AG04450 (cell line): Measurements from ENCODE around the gene SLC12A8. TPM values are rescaled to one million over a fixed set of nuclear protein-coding genes. Genes with fewer than 3 reads are reported as not detected.

Source experiments
- CTCF ChIA-PET: fragments of 300-600, 350-600 bp; formaldehyde crosslinking; extraction: SDS; loops from one replicate; lab custom pipeline; 2022; ENCODE audit warnings: antibody characterized with exemption, inconsistent platforms; lab: Charles Lee
- POLR2A ChIA-PET: fragments of 350-600 bp; formaldehyde crosslinking; extraction: SDS; loops from one replicate; lab custom pipeline; 2021; ENCODE audit warnings: antibody characterized with exemption, inconsistent platforms; lab: Yijun Ruan, JAX
- DNase-seq: peaks from one replicate; pipeline ENCODE4 v3.0.0-alpha.2; 2011; ENCODE audit warnings: low read depth, low spot score
- H3K27ac ChIP-seq: one replicate; pipeline ENCODE4 v1.5.1; 2012; ENCODE audit warnings: low read depth, low read length, control low read depth
- H3K27me3 ChIP-seq: one replicate; pipeline ENCODE4 v1.6.0; 2012; ENCODE audit warnings: low read length; ENCODE audit not compliant: control insufficient read depth, insufficient read depth
- H3K4me3 ChIP-seq: 2 replicates; pipeline ENCODE4 v1.5.1; 2011; ENCODE audit warnings: mild to moderate bottlenecking, low read depth, low read length, control low read depth
- H3K9me3 ChIP-seq: 2 replicates; pipeline ENCODE4 v1.5.1; 2012; ENCODE audit warnings: low read length; ENCODE audit not compliant: control insufficient read depth, insufficient read depth
- polyA plus RNA-seq: library from polyadenylated mRNA; depleted of rRNA; stranded (reverse); fragments of >200 nt; gene quantifications from 2 replicates; pipeline ENCODE4 v1.2.3, GENCODE V29; 2011
- TF ChIP-seq, protein P1 (sequence below): IDR thresholded peaks from 2 replicates; pipeline ENCODE4 v1.5.1; 2011; ENCODE audit warnings: low read depth, low read length, control low read depth, inconsistent platforms

The SLC12A8 gene
- polyA plus RNA-seq, 1 experiment: 15.3 TPM

DNA sequence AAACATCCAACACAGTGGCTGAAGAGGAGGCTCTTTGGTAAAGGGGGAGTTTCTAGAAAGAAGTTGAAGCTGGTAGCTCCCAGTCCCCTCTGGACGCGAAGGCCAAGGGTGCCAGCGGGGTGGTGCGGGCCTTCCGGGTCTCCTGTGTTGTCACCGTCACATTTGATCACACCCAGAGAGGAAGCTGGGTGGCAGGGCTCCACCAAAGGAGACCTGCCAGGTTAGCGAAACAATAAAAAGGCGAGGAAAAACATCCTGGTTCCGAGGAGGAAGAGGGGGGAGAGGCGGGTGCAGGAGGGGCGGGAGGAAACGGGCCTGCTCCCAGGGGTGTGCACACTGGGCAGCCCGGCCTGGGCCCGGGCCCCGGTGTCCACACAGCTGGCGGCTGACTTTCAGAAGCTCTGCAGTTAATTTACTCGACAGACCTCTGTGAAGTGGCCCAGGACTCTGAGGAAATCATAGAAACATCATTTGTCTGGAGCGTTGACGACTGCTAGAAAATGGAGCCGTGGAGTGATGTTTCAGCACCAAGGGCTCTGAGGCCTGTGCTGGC, 168.9 kb downstream of the SLC12A8 start:
- POLR2A ChIA-PET: interaction anchor here (1.0 kb wide), 1 partner anchor 9 kb away, joined by 3 read pairs; no protein-coding TSS in a partner anchor
- CTCF ChIA-PET: no interaction called here
- Histone ChIP-seq H3K27ac (peak overlapping the region; percentile 52), H3K4me3 (no peak overlapping the region), H3K27me3 (no peaks in the 10 kb centered on the region), H3K9me3 (no peaks in the 10 kb centered on the region)
- TF ChIP-seq, protein P1, sequence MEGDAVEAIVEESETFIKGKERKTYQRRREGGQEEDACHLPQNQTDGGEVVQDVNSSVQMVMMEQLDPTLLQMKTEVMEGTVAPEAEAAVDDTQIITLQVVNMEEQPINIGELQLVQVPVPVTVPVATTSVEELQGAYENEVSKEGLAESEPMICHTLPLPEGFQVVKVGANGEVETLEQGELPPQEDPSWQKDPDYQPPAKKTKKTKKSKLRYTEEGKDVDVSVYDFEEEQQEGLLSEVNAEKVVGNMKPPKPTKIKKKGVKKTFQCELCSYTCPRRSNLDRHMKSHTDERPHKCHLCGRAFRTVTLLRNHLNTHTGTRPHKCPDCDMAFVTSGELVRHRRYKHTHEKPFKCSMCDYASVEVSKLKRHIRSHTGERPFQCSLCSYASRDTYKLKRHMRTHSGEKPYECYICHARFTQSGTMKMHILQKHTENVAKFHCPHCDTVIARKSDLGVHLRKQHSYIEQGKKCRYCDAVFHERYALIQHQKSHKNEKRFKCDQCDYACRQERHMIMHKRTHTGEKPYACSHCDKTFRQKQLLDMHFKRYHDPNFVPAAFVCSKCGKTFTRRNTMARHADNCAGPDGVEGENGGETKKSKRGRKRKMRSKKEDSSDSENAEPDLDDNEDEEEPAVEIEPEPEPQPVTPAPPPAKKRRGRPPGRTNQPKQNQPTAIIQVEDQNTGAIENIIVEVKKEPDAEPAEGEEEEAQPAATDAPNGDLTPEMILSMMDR: no peak
- DNase-seq: no peak

GRCh38 chr3:125042725-125043406, 169.7 kb downstream of the SLC12A8 start:
- TF ChIP-seq, protein P1: no peak
- Histone ChIP-seq H3K27ac (peak overlapping the region; percentile 52), H3K27me3 (no peaks in the 10 kb centered on the region), H3K9me3 (no peaks in the 10 kb centered on the region), H3K4me3 (peak overlapping the region; percentile 34)
- POLR2A ChIA-PET: interaction anchor here (1.0 kb wide), 1 partner anchor 10 kb away, joined by 3 read pairs; no protein-coding TSS in a partner anchor
- CTCF ChIA-PET: no interaction called here
- DNase-seq: no peak

DNA sequence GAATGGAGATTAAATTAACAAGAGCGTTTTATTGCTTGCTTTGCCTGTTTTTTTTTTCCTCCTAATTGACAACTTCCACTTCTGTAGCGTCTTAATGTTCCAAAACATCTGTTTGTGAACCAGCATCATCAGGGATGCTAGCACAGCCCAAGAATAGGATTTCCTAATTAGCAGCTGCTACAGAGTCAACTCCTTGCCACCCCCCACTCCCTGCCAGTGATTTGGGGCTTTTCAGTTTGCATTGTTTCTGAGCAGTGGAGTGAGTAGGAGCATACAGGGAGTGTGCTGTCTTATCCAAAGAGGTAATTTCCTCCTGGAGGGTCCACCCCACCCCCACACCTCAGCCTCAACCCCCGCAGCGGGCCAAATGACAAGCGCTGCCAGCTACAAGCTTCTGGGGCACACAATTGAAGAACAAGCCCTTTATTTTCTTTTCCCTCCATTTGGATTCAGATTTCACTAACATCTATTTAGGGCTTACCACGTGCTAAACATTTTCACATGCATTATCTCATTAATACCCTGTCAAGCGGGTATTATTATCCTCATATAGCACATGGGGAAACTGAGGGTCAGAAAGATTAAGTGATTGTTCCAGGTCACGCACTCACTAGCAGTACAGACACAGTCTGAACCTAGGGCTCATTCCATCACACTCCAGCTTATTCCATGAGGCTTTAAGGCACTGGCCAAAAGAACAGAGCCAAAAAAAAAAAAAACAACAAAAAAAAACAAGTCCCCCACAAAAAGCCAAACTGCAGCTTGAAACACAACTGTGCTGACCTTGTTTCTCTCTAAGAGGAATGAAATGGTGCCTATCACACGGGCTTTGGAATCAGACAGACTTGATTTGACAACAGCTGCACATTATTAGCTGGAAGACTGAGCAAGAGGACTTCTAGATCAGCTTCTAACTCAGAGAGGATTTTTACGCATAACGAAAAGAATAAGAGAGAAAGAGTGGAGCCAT, 173.1 kb downstream of the SLC12A8 start:
- POLR2A ChIA-PET: interaction anchor here (0.6 to 0.7 kb wide), 2 partner anchors 86 to 337 kb away, joined by 5 to 6 read pairs; no protein-coding TSS in a partner anchor
- Histone ChIP-seq H3K9me3 (no peaks in the 10 kb centered on the region), H3K4me3 (no peak overlapping the region), H3K27ac (no peak overlapping the region), H3K27me3 (no peaks in the 10 kb centered on the region)
- TF ChIP-seq, protein P1: no peak
- CTCF ChIA-PET: no interaction called here
- no peak for DNase-seq

DNA sequence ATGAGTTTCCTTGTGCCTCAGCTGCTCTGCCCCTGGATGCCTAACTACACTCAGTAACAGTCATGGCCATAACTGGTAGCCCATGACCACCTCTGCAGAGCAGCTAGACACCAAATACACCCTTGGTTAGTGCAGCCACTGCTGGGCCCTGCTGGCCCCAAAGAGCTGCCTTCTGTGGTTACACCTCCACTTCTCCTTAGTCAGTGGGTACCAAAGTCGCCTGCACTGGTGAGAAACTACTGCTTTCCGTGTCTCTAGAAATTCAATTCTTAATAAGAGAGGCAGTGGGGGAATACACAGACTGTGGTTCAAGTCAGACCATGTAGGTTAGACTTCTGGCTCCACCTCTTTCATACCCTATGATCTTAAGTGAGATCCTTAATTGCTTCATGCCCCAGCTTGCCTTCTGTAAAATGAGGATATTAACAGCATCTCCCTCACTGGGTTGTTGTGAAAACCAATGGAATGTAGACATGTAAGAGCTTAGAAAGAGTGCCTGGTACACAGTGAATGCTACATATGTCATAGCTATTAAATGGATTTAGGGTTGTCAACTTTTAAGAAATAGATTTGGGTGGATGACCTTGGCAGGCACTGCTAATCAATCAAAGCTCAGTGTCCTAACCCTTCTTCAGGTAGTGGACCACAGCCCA, 174.9 kb downstream of the SLC12A8 start:
- Histone ChIP-seq H3K4me3 (no peak overlapping the region), H3K27me3 (no peaks in the 10 kb centered on the region), H3K27ac (no peak overlapping the region), H3K9me3 (no peaks in the 10 kb centered on the region)
- TF ChIP-seq, protein P1: no peak
- POLR2A ChIA-PET: no interaction called here
- CTCF ChIA-PET: no interaction called here
- no peak for DNase-seq
